ENCODE results near the gene PCDH9. TPM values are rescaled to one million over a fixed set of nuclear protein-coding genes. Genes with fewer than 3 reads are reported as not detected.

The PCDH9 gene
- total RNA-seq, 1 experiment from 2014 or later, result 4.2 TPM

DNA sequence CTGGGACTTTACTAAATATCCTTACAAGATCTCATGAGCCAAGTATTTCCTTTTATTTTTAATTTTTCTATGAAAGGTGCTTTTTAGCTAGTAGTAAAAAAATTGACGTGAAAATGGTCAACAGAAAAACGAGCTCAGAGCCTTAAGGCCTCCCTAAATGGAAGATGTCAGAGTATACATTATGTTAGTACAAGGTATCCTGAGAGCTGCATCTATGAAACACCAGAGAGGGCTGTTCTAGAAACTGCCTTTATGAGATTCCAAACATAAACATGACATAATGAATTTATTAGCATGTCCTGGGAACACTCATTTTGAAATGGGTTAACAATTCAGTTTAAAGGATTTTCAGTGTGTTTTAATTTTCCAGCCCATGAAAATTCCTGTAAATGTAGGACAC is 146.6 kb downstream of the PCDH9 start:
- H3K4me1 ChIP-seq (ENCODE audit: control insufficient read depth, insufficient read depth, low read length), result no peaks in the 10 kb centered on the region
- ChIA-PET CTCF (no interaction called here), POLR2A (no interaction called here)
- DNase-seq (ENCODE audit: low read depth, low spot score), result no peak
- in situ Hi-C loops (cut with HindIII; ENCODE audit: low pct_unique_long_range_greater_than_20kb, low sequenced_read_pairs), result no loop called here
- no peak overlapping the region for H3K27ac ChIP-seq (ENCODE audit: low read length)
- TF ChIP-seq, protein P1, sequence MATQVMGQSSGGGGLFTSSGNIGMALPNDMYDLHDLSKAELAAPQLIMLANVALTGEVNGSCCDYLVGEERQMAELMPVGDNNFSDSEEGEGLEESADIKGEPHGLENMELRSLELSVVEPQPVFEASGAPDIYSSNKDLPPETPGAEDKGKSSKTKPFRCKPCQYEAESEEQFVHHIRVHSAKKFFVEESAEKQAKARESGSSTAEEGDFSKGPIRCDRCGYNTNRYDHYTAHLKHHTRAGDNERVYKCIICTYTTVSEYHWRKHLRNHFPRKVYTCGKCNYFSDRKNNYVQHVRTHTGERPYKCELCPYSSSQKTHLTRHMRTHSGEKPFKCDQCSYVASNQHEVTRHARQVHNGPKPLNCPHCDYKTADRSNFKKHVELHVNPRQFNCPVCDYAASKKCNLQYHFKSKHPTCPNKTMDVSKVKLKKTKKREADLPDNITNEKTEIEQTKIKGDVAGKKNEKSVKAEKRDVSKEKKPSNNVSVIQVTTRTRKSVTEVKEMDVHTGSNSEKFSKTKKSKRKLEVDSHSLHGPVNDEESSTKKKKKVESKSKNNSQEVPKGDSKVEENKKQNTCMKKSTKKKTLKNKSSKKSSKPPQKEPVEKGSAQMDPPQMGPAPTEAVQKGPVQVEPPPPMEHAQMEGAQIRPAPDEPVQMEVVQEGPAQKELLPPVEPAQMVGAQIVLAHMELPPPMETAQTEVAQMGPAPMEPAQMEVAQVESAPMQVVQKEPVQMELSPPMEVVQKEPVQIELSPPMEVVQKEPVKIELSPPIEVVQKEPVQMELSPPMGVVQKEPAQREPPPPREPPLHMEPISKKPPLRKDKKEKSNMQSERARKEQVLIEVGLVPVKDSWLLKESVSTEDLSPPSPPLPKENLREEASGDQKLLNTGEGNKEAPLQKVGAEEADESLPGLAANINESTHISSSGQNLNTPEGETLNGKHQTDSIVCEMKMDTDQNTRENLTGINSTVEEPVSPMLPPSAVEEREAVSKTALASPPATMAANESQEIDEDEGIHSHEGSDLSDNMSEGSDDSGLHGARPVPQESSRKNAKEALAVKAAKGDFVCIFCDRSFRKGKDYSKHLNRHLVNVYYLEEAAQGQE (IDR thresholded peaks at IDR 0.05; ENCODE audit: insufficient read depth in 1 of 2, low read depth in 2 of 2, low read length in 1 of 2), result no peak
- TF ChIP-seq, protein P2, sequence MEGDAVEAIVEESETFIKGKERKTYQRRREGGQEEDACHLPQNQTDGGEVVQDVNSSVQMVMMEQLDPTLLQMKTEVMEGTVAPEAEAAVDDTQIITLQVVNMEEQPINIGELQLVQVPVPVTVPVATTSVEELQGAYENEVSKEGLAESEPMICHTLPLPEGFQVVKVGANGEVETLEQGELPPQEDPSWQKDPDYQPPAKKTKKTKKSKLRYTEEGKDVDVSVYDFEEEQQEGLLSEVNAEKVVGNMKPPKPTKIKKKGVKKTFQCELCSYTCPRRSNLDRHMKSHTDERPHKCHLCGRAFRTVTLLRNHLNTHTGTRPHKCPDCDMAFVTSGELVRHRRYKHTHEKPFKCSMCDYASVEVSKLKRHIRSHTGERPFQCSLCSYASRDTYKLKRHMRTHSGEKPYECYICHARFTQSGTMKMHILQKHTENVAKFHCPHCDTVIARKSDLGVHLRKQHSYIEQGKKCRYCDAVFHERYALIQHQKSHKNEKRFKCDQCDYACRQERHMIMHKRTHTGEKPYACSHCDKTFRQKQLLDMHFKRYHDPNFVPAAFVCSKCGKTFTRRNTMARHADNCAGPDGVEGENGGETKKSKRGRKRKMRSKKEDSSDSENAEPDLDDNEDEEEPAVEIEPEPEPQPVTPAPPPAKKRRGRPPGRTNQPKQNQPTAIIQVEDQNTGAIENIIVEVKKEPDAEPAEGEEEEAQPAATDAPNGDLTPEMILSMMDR (IDR thresholded peaks at IDR 0.05), result no peak
- TF ChIP-seq TCF7L2 (IDR thresholded peaks at IDR 0.05; ENCODE audit: low read depth, low read length) (no peak), SIN3A (IDR thresholded peaks at IDR 0.05; ENCODE audit: borderline replicate concordance, insufficient read depth, low read depth, low read length) (no peak), POLR2AphosphoS5 (IDR thresholded peaks at IDR 0.05; ENCODE audit: low read depth, low read length) (no peak)
- no peak for ATAC-seq
- no peaks in the 10 kb centered on the region for H3K27me3 ChIP-seq (ENCODE audit: control insufficient read depth, insufficient read depth, low read length)
- H3K4me3 ChIP-seq (ENCODE audit: low read depth in 2 of 2, low read length in 2 of 2), result no peak overlapping the region
- intact Hi-C loops (cut with micrococcal nuclease; ENCODE audit: unreplicated experiment), result no loop called here
- H3K36me3 ChIP-seq (ENCODE audit: control insufficient read depth, insufficient read depth, low read length), result no peaks in the 10 kb centered on the region
- BruUV-seq (replicated peaks), result no TSS peak
- no peaks in the 10 kb centered on the region for H3K9me3 ChIP-seq (ENCODE audit: control insufficient read depth, insufficient read depth, low read depth, low read length)

DNA sequence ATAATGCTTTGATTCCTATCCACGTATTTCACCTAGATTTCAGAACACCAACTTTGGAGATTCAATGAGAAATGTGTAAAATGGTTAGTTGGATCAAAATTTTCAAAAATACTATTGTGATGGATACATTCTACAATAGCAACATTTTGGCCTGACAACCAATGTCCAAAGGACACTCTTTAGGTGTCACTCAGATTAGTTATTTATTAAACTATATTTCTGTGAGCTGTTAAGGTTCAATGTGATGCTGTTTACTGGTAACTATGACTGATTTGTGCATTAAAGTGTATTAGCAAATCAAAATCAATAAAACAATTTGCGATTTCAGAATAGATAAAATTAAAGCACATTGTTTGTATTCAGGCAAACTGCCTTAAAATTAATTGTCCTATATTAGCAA is 149.8 kb downstream of the PCDH9 start:
- in situ Hi-C loops (cut with HindIII; ENCODE audit: low pct_unique_long_range_greater_than_20kb, low sequenced_read_pairs) (no loop called here), intact Hi-C loops (cut with micrococcal nuclease; ENCODE audit: unreplicated experiment) (no loop called here)
- DNase-seq (ENCODE audit: low read depth, low spot score) (no peak), ATAC-seq (no peak)
- ChIA-PET POLR2A (no interaction called here), CTCF (no interaction called here)
- no TSS peak for BruUV-seq (replicated peaks)
- Histone ChIP-seq H3K27ac (ENCODE audit: low read length) (no peak overlapping the region), H3K36me3 (ENCODE audit: control insufficient read depth, insufficient read depth, low read length) (no peaks in the 10 kb centered on the region), H3K27me3 (ENCODE audit: control insufficient read depth, insufficient read depth, low read length) (no peaks in the 10 kb centered on the region), H3K4me3 (ENCODE audit: low read depth in 2 of 2, low read length in 2 of 2) (no peak overlapping the region), H3K4me1 (ENCODE audit: control insufficient read depth, insufficient read depth, low read length) (no peaks in the 10 kb centered on the region), H3K9me3 (ENCODE audit: control insufficient read depth, insufficient read depth, low read depth, low read length) (no peaks in the 10 kb centered on the region)
- TF ChIP-seq POLR2AphosphoS5 (IDR thresholded peaks at IDR 0.05; ENCODE audit: low read depth, low read length) (no peak), SIN3A (IDR thresholded peaks at IDR 0.05; ENCODE audit: borderline replicate concordance, insufficient read depth, low read depth, low read length) (no peak), TCF7L2 (IDR thresholded peaks at IDR 0.05; ENCODE audit: low read depth, low read length) (no peak)
- TF ChIP-seq, protein P2 (IDR thresholded peaks at IDR 0.05), result no peak
- TF ChIP-seq, protein P1 (IDR thresholded peaks at IDR 0.05; ENCODE audit: insufficient read depth in 1 of 2, low read depth in 2 of 2, low read length in 1 of 2), result no peak
